ENCODE data around the gene SLC10A3.

SLC10A3 gene

DNA sequence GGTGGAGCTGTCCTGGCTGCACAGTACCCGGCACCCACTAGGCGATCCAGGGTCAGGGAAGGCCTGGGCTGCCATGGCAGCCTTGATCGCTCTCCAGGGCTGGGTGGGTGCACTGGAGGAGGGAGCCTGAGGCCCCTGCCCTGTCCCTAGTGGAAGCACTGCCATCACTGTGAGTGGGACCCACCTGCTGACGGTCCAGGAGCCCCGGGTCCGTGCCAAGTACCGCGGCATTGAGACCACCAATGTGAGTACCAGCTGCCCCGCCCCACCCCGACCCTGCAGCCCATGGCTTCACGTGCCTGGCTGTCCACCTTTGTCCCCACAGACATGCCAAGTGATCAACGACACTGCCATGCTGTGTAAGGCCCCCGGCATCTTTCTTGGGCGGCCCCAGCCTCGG lies 23.5 kb downstream of the SLC10A3 start:
- ChIA-PET CTCF (no interaction called here), POLR2A (interaction anchor here (1.6 kb wide), 1 partner anchor 10 kb away, joined by 5 read pairs; no protein-coding TSS in a partner anchor)
- no peak for DNase-seq (ENCODE audit: extremely low spot score)
- TF ChIP-seq, protein P1, sequence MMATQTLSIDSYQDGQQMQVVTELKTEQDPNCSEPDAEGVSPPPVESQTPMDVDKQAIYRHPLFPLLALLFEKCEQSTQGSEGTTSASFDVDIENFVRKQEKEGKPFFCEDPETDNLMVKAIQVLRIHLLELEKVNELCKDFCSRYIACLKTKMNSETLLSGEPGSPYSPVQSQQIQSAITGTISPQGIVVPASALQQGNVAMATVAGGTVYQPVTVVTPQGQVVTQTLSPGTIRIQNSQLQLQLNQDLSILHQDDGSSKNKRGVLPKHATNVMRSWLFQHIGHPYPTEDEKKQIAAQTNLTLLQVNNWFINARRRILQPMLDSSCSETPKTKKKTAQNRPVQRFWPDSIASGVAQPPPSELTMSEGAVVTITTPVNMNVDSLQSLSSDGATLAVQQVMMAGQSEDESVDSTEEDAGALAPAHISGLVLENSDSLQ (IDR thresholded peaks at IDR 0.05): no peak
- no peak for TF ChIP-seq NFRKB (IDR thresholded peaks at IDR 0.05)
- no peak for TF ChIP-seq TARDBP (IDR thresholded peaks at IDR 0.05)
- TF ChIP-seq ELF4 (IDR thresholded peaks at IDR 0.05): no peak
- no peak for TF ChIP-seq ARNT (IDR thresholded peaks at IDR 0.05)
- TF ChIP-seq FOXA1 (IDR thresholded peaks at IDR 0.05): no peak
- TF ChIP-seq HDGF (IDR thresholded peaks at IDR 0.05; ENCODE audit: borderline replicate concordance): no peak
- no peak for TF ChIP-seq L3MBTL2 (conservative IDR thresholded peaks at IDR 0.05)
- no peak for TF ChIP-seq SUZ12 (IDR thresholded peaks at IDR 0.05)

GRCh38 chrX:154466036-154466435 lies 24.4 kb downstream of the SLC10A3 start:
- POLR2A ChIA-PET: no interaction called here
- no peak for DNase-seq (ENCODE audit: extremely low spot score)
- CTCF ChIA-PET: no interaction called here
- TF ChIP-seq NFRKB (IDR thresholded peaks at IDR 0.05) (no peak), ELF4 (IDR thresholded peaks at IDR 0.05) (no peak), ARNT (IDR thresholded peaks at IDR 0.05) (no peak), FOXM1 (IDR thresholded peaks at IDR 0.05; ENCODE audit: borderline replicate concordance) (no peak), HDGF (IDR thresholded peaks at IDR 0.05; ENCODE audit: borderline replicate concordance) (no peak), FOXA1 (IDR thresholded peaks at IDR 0.05) (no peak), SP1 (IDR thresholded peaks at IDR 0.05) (no peak), FOXK2 (IDR thresholded peaks at IDR 0.05) (no peak), CTBP1 (IDR thresholded peaks at IDR 0.05; ENCODE audit: borderline replicate concordance) (no peak), BHLHE40 (IDR thresholded peaks at IDR 0.05; ENCODE audit: borderline replicate concordance) (no peak), ZNF384 (IDR thresholded peaks at IDR 0.05) (no peak), L3MBTL2 (conservative IDR thresholded peaks at IDR 0.05) (no peak), LEF1 (IDR thresholded peaks at IDR 0.05; ENCODE audit: borderline replicate concordance) (no peak), SUZ12 (IDR thresholded peaks at IDR 0.05) (no peak), TARDBP (IDR thresholded peaks at IDR 0.05) (no peak)
- TF ChIP-seq, protein P1 (IDR thresholded peaks at IDR 0.05): no peak

- DNase-seq (ENCODE audit: extremely low spot score): no peak
- CTCF ChIA-PET: no interaction called here
- TF ChIP-seq FOXM1 (IDR thresholded peaks at IDR 0.05; ENCODE audit: borderline replicate concordance): no peak
- TF ChIP-seq LEF1 (IDR thresholded peaks at IDR 0.05; ENCODE audit: borderline replicate concordance): no peak
- POLR2A ChIA-PET: no interaction called here
Measured at GRCh38 chrX:154465601-154466000, 24.8 kb downstream of the SLC10A3 start.

DNA sequence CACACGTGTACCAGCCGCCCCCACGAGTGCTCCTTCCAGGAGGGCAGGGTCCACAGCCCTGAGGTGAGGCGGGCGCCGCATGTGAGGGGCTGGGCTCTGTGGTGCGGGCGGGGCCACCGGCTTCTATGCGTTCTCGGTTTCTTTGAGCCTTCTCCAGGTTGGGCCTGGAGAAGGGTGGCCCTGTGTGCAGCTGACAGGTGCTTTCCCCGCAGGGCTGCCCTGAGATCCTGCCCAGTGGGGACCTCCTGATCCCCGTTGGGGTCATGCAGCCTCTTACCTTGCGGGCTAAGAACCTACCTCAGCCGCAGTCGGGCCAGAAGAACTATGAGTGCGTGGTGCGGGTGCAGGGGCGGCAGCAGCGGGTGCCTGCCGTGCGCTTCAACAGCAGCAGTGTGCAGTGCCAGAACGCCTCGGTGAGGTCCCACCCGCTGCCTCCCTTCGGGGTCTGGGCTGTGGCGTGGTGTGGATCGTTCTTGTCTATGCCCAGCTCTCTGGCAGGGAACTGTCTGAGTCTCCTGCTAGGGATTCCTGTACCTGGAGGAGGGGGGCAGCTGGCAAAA lies 25.5 kb downstream of the SLC10A3 start:
- ChIA-PET POLR2A (no interaction called here), CTCF (no interaction called here)
- TF ChIP-seq FOXM1 (IDR thresholded peaks at IDR 0.05; ENCODE audit: borderline replicate concordance): no peak
- DNase-seq (ENCODE audit: extremely low spot score): no peak

DNA sequence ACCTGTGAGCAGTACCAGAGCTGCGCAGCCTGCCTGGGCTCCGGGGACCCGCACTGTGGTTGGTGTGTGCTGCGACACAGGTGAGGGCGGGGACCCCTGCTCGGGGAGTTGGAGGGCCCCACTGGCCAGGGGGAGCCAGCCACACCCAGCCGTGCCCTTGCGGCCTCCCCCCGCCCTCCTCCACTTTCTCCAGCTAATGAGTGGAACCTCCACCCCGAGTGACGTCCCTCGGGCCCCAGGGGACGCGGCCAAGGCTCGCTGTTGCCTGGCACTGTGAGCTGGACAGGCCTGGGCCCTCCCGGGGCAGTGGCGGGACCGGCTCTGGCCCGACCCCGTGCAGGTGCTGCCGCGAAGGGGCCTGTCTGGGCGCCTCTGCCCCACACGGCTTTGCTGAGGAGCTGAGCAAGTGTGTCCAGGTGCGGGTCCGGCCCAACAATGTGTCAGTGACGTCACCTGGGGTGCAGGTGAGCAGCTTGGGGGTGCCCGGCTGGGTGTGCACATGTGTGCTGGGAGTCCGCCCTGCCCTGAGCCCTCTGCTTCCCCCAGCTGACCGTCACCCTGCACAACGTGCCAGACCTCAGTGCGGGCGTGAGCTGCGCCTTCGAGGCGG lies 26.7 kb downstream of the SLC10A3 start:
- DNase-seq (ENCODE audit: extremely low spot score): no peak
- ChIA-PET POLR2A (interaction anchor here (0.6 to 1.3 kb wide), 2 partner anchors 15 to 20 kb away, joined by 3 to 5 read pairs; partner anchors contain the start of genes FAM50A and LAGE3), CTCF (interaction anchor here (0.5 kb wide), 1 partner anchor 38 kb away, joined by 6 read pairs; no protein-coding TSS in a partner anchor)
- TF ChIP-seq CTBP1 (IDR thresholded peaks at IDR 0.05; ENCODE audit: borderline replicate concordance): no peak
- TF ChIP-seq ARNT (IDR thresholded peaks at IDR 0.05): no peak
- TF ChIP-seq TARDBP (IDR thresholded peaks at IDR 0.05): no peak
- TF ChIP-seq FOXA1 (IDR thresholded peaks at IDR 0.05): no peak
- no peak for TF ChIP-seq ELF4 (IDR thresholded peaks at IDR 0.05)
- no peak for TF ChIP-seq LEF1 (IDR thresholded peaks at IDR 0.05; ENCODE audit: borderline replicate concordance)
- TF ChIP-seq FOXM1 (IDR thresholded peaks at IDR 0.05; ENCODE audit: borderline replicate concordance): no peak
- no peak for TF ChIP-seq NFRKB (IDR thresholded peaks at IDR 0.05)
- TF ChIP-seq FOXK2 (IDR thresholded peaks at IDR 0.05): no peak
- TF ChIP-seq BHLHE40 (IDR thresholded peaks at IDR 0.05; ENCODE audit: borderline replicate concordance): no peak
- TF ChIP-seq, protein P1 (IDR thresholded peaks at IDR 0.05): no peak
- TF ChIP-seq HDGF (IDR thresholded peaks at IDR 0.05; ENCODE audit: borderline replicate concordance): no peak
- TF ChIP-seq SUZ12 (IDR thresholded peaks at IDR 0.05): no peak
- no peak for TF ChIP-seq L3MBTL2 (conservative IDR thresholded peaks at IDR 0.05)
- no peak for TF ChIP-seq ZNF384 (IDR thresholded peaks at IDR 0.05)
- TF ChIP-seq SP1 (IDR thresholded peaks at IDR 0.05): no peak

- no peak for TF ChIP-seq SUZ12 (IDR thresholded peaks at IDR 0.05)
- no peak for TF ChIP-seq FOXK2 (IDR thresholded peaks at IDR 0.05)
- TF ChIP-seq FOXA1 (IDR thresholded peaks at IDR 0.05): no peak
- no peak for TF ChIP-seq TARDBP (IDR thresholded peaks at IDR 0.05)
- no peak for TF ChIP-seq HDGF (IDR thresholded peaks at IDR 0.05; ENCODE audit: borderline replicate concordance)
- no peak for TF ChIP-seq L3MBTL2 (conservative IDR thresholded peaks at IDR 0.05)
- no peak for TF ChIP-seq NFRKB (IDR thresholded peaks at IDR 0.05)
- TF ChIP-seq BHLHE40 (IDR thresholded peaks at IDR 0.05; ENCODE audit: borderline replicate concordance): no peak
- no peak for TF ChIP-seq FOXM1 (IDR thresholded peaks at IDR 0.05; ENCODE audit: borderline replicate concordance)
- TF ChIP-seq SP1 (IDR thresholded peaks at IDR 0.05): no peak
- TF ChIP-seq ZNF384 (IDR thresholded peaks at IDR 0.05): no peak
- no peak for TF ChIP-seq ARNT (IDR thresholded peaks at IDR 0.05)
- no peak for TF ChIP-seq LEF1 (IDR thresholded peaks at IDR 0.05; ENCODE audit: borderline replicate concordance)
- TF ChIP-seq, protein P1 (IDR thresholded peaks at IDR 0.05): no peak
- no peak for TF ChIP-seq ELF4 (IDR thresholded peaks at IDR 0.05)
- TF ChIP-seq CTBP1 (IDR thresholded peaks at IDR 0.05; ENCODE audit: borderline replicate concordance): no peak
- POLR2A ChIA-PET: interaction anchor here (1.2 to 1.8 kb wide), 2 partner anchors 17 to 28 kb away, joined by 3 to 5 read pairs; partner anchors contain the start of gene SLC10A3
- CTCF ChIA-PET: interaction anchor here (1.0 kb wide), 1 partner anchor 14 kb away, joined by 3 read pairs; no protein-coding TSS in a partner anchor
- no peak for DNase-seq (ENCODE audit: extremely low spot score)
Measured at GRCh38 chrX:154462396-154462795, 28.0 kb downstream of the SLC10A3 start.

All from HEK293T (cell line).